ENCODE measurements around the gene PRKAA1.

- TF ChIP-seq CTCF (IDR thresholded peaks at IDR 0.05) (no peak), EZH2 (IDR thresholded peaks at IDR 0.05; ENCODE audit: borderline replicate concordance, insufficient read depth, low read depth, low read length, poor library complexity, severe bottlenecking) (no peak)
These were observed 10.2 kb downstream of the PRKAA1 start for GRCh38 chr5:40787986-40788385.
